Thyroid gland (tissue), 4 donors: ENCODE data around the gene ALG13. TPM values are rescaled to one million over a fixed set of nuclear protein-coding genes. Genes with fewer than 3 reads are reported as not detected.

ENCODE experiments used
- DNase-seq, 2 donors: peaks; one replicate each; pipeline ENCODE4 v3.0.0-alpha.2; 2019
- H3K27ac ChIP-seq, 3 donors: fragments of 200-600 bp; sonication (generic); 1 replicate in 2 of 3; 2 replicates in 1 of 3; pipeline ENCODE4 v1.5.1; 2016 to 2019; ENCODE audit warnings: mild to moderate bottlenecking in 1 of 3, moderate library complexity in 1 of 3
- H3K27me3 ChIP-seq: fragments of 200-600 bp; sonication (generic); one replicate; pipeline ENCODE4 v1.5.1; 2019
- H3K36me3 ChIP-seq, 2 donors: fragments of 200-600 bp; sonication (generic); one replicate each; pipeline ENCODE4 v1.5.1; 2016 to 2019
- H3K4me1 ChIP-seq, 2 donors: fragments of 200-600 bp; sonication (generic); one replicate each; pipeline ENCODE4 v1.5.1; 2017 to 2019
- H3K4me3 ChIP-seq, 3 donors: fragments of 200-600 bp; sonication (generic); replicated peaks in 1 of 3; 1 replicate in 2 of 3; 2 replicates in 1 of 3; pipeline ENCODE4 v1.5.1; 2016; ENCODE audit warnings: mild to moderate bottlenecking in 1 of 3
- H3K9me3 ChIP-seq: fragments of 200-600 bp; sonication (generic); one replicate; pipeline ENCODE4 v1.5.1; 2017
- CTCF ChIP-seq, 6 experiments: fragments of 200-600 bp in 3 of 6; fragments of 450-650 bp in 3 of 6; sonication (generic) in 3 of 6; IDR thresholded peaks; one replicate each; pipeline ENCODE4 v1.5.1; 2016 to 2019; ENCODE audit warnings: antibody characterized with exemption in 6 of 6, mild to moderate bottlenecking in 2 of 6, inconsistent platforms in 1 of 6, moderate library complexity in 1 of 6
- POLR2A ChIP-seq, 2 donors: fragments of 450-650 bp; IDR thresholded peaks; one replicate each; pipeline ENCODE4 v1.6.1; 2017; ENCODE audit warnings: antibody characterized with exemption in 2 of 2, mild to moderate bottlenecking in 2 of 2, moderate library complexity in 1 of 2
- WGBS, 2 donors: methylation state at CpG; one replicate each; pipeline ENCODE4 v1.1.5; 2017; 5-methylcytosine and 5-hydroxymethylcytosine counted together
- intact Hi-C: fragments of 100-400 bp; cut with DNase I; formaldehyde crosslinking; loops from one replicate; pipeline ENCODE4 v1.15.1; 2023
- total RNA-seq, 4 donors: library from RNA; depleted of rRNA; stranded (reverse); fragments of >200 nt; gene quantifications; one replicate each; pipeline ENCODE4 v1.2.3, GENCODE V29; 2016

ALG13 gene
- total RNA-seq, 4 donors from 2014 or later: 55.7 to 89.5 (median 84.5) TPM

- no peaks in the 10 kb centered on the region for H3K9me3 ChIP-seq
- H3K4me3 ChIP-seq: no peak overlapping the region
- no peaks in the 10 kb centered on the region for H3K27me3 ChIP-seq
- H3K27ac ChIP-seq: no peak overlapping the region
- WGBS, 2 donors: 100% methylated on average over 1 of the region's 1 CpG
- intact Hi-C loops: no loop called here
- no peaks in the 10 kb centered on the region for H3K4me1 ChIP-seq
- no peak for DNase-seq
- no peaks in the 10 kb centered on the region for H3K36me3 ChIP-seq
- no peak for TF ChIP-seq POLR2A (IDR thresholded peaks at IDR 0.05)
- no peak for TF ChIP-seq CTCF (IDR thresholded peaks at IDR 0.05)
Measured at GRCh38 chrX:111646515-111646914, 34.5 kb upstream of the ALG13 start.

GRCh38 chrX:111648802-111649201 is 32.2 kb upstream of the ALG13 start:
- H3K27me3 ChIP-seq: no peaks in the 10 kb centered on the region
- intact Hi-C loops: no loop called here
- no peaks in the 10 kb centered on the region for H3K9me3 ChIP-seq
- DNase-seq: no peak
- TF ChIP-seq POLR2A (IDR thresholded peaks at IDR 0.05) (no peak), CTCF (IDR thresholded peaks at IDR 0.05) (no peak)
- no peak overlapping the region for H3K4me3 ChIP-seq
- WGBS, 2 donors: 100% methylated on average over 3 of the region's 3 CpGs; no CpG with 5 or more reads in 1 of the 2 donors
- no peaks in the 10 kb centered on the region for H3K4me1 ChIP-seq
- H3K36me3 ChIP-seq: no peaks in the 10 kb centered on the region
- no peak overlapping the region for H3K27ac ChIP-seq

- Histone ChIP-seq H3K27me3 (no peaks in the 10 kb centered on the region), H3K36me3 (no peaks in the 10 kb centered on the region), H3K4me3 (no peak overlapping the region), H3K27ac (no peak overlapping the region), H3K4me1 (no peaks in the 10 kb centered on the region), H3K9me3 (no peaks in the 10 kb centered on the region)
- DNase-seq: no peak
- intact Hi-C loops: no loop called here
- WGBS, 2 donors: 80% methylated on average over 1 of the region's 1 CpG; no CpG with 5 or more reads in 1 of the 2 donors
- no peak for TF ChIP-seq POLR2A (IDR thresholded peaks at IDR 0.05)
- TF ChIP-seq CTCF (IDR thresholded peaks at IDR 0.05): no peak
Measured at GRCh38 chrX:111649638-111650037, 31.3 kb upstream of the ALG13 start.

- no peaks in the 10 kb centered on the region for H3K36me3 ChIP-seq
- TF ChIP-seq CTCF (IDR thresholded peaks at IDR 0.05) (no peak), POLR2A (IDR thresholded peaks at IDR 0.05) (no peak)
- no peak overlapping the region for H3K27ac ChIP-seq
- H3K4me3 ChIP-seq: no peak overlapping the region
- H3K4me1 ChIP-seq: no peaks in the 10 kb centered on the region
- H3K9me3 ChIP-seq: no peaks in the 10 kb centered on the region
- no peak for DNase-seq
- intact Hi-C loops: no loop called here
- no peaks in the 10 kb centered on the region for H3K27me3 ChIP-seq
Measured at GRCh38 chrX:111650845-111651244, 30.1 kb upstream of the ALG13 start.

GRCh38 chrX:111652719-111653118 is 28.3 kb upstream of the ALG13 start:
- Histone ChIP-seq H3K36me3 (no peaks in the 10 kb centered on the region), H3K4me1 (no peaks in the 10 kb centered on the region), H3K4me3 (no peak overlapping the region), H3K27me3 (no peaks in the 10 kb centered on the region), H3K9me3 (no peaks in the 10 kb centered on the region), H3K27ac (no peak overlapping the region)
- DNase-seq: no peak
- intact Hi-C loops: no loop called here
- 48 to 54% methylated on average over 3 of the region's 3 CpGs for WGBS, 2 donors
- no peak for TF ChIP-seq CTCF (IDR thresholded peaks at IDR 0.05)
- no peak for TF ChIP-seq POLR2A (IDR thresholded peaks at IDR 0.05)
